H9 (cell line): ENCODE measurements around the gene HOXC11. TPM values are rescaled to one million over a fixed set of nuclear protein-coding genes. Genes with fewer than 3 reads are reported as not detected.

ENCODE experiments used
- DNase-seq: peaks from one replicate; pipeline ENCODE4 v3.0.0-alpha.2; 2017
- H2AFZ ChIP-seq: one replicate; pipeline ENCODE4 v1.6.1; 2013; ENCODE audit warnings: mild to moderate bottlenecking, low read length, control low read depth, moderate library complexity
- H2AK5ac ChIP-seq: 2 replicates; pipeline ENCODE4 v1.6.1; 2013; ENCODE audit warnings: low read length, control low read depth, mixed read lengths; ENCODE audit not compliant: insufficient read length
- H2BK120ac ChIP-seq: one replicate; pipeline ENCODE4 v1.6.1; 2013; ENCODE audit warnings: low read depth, mild to moderate bottlenecking, low read length, control low read depth, inconsistent platforms; ENCODE audit not compliant: poor library complexity, severe bottlenecking
- H2BK12ac ChIP-seq: 2 replicates; pipeline ENCODE4 v1.6.1; 2013; ENCODE audit warnings: low read length, control low read depth, mixed read lengths, low read depth; ENCODE audit not compliant: insufficient read length
- H2BK15ac ChIP-seq: 2 replicates; pipeline ENCODE4 v1.6.1; 2013; ENCODE audit warnings: low read depth, low read length, control low read depth
- H2BK20ac ChIP-seq: one replicate; pipeline ENCODE4 v1.6.1; 2013; ENCODE audit warnings: low read depth, mild to moderate bottlenecking, low read length, control low read depth, inconsistent platforms; ENCODE audit not compliant: poor library complexity, severe bottlenecking
- H2BK5ac ChIP-seq: 2 replicates; pipeline ENCODE4 v1.6.1; 2013; ENCODE audit warnings: low read length, control low read depth, mixed read lengths; ENCODE audit not compliant: insufficient read length
- H3K14ac ChIP-seq: 2 replicates; pipeline ENCODE4 v1.6.1; 2013; ENCODE audit warnings: low read length, control low read depth; ENCODE audit not compliant: insufficient read depth
- H3K18ac ChIP-seq: 2 replicates; pipeline ENCODE4 v1.6.1; 2013; ENCODE audit warnings: low read depth, mild to moderate bottlenecking, mixed read lengths, low read length, control low read depth; ENCODE audit not compliant: insufficient read length
- H3K23ac ChIP-seq: 2 replicates; pipeline ENCODE4 v1.6.1; 2013; ENCODE audit warnings: low read length, control low read depth, mixed read lengths, low read depth; ENCODE audit not compliant: insufficient read length
- H3K23me2 ChIP-seq: 2 replicates; pipeline ENCODE4 v1.6.1; 2013; ENCODE audit warnings: low read depth, mild to moderate bottlenecking, mixed read lengths, low read length, control low read depth; ENCODE audit not compliant: insufficient read length, poor library complexity, severe bottlenecking
- H3K27ac ChIP-seq: 2 replicates; pipeline ENCODE4 v1.5.1; 2013; ENCODE audit warnings: low read length, control low read depth, mixed read lengths, low read depth; ENCODE audit not compliant: insufficient read length
- H3K27me3 ChIP-seq: 2 replicates; pipeline ENCODE4 v1.6.1; 2013; ENCODE audit warnings: low read length, control low read depth, inconsistent platforms; ENCODE audit not compliant: insufficient read depth
- H3K4ac ChIP-seq: 2 replicates; pipeline ENCODE4 v1.6.1; 2013; ENCODE audit warnings: low read depth, mild to moderate bottlenecking, control low read depth, inconsistent platforms, low read length, moderate library complexity
- H3K4me1 ChIP-seq: 2 replicates; pipeline ENCODE4 v1.6.1; 2013; ENCODE audit warnings: low read length, control low read depth, inconsistent platforms; ENCODE audit not compliant: insufficient read depth
- H3K4me2 ChIP-seq: 2 replicates; pipeline ENCODE4 v1.6.1; 2013; ENCODE audit warnings: low read length, control low read depth, mixed read lengths; ENCODE audit not compliant: insufficient read length, insufficient read depth
- H3K56ac ChIP-seq: 2 replicates; pipeline ENCODE4 v1.6.1; 2013; ENCODE audit warnings: low read depth, mild to moderate bottlenecking, mixed read lengths, low read length, control low read depth; ENCODE audit not compliant: insufficient read length
- H3K79me1 ChIP-seq: 2 replicates; pipeline ENCODE4 v1.6.1; 2013; ENCODE audit warnings: low read depth, mild to moderate bottlenecking, moderate library complexity, low read length, control low read depth, inconsistent platforms; ENCODE audit not compliant: insufficient read depth, poor library complexity, severe bottlenecking
- H3K79me2 ChIP-seq: 2 replicates; pipeline ENCODE4 v1.6.1; 2013; ENCODE audit warnings: low read length, control low read depth, inconsistent platforms; ENCODE audit not compliant: insufficient read depth
- H3K9ac ChIP-seq: 2 replicates; pipeline ENCODE4 v1.6.1; 2013; ENCODE audit warnings: low read length, control low read depth, mixed read lengths; ENCODE audit not compliant: insufficient read length; ENCODE audit errors: extremely low read depth
- H3K9me3 ChIP-seq: one replicate; pipeline ENCODE4 v1.6.1; 2013; ENCODE audit warnings: low read depth, low read length, inconsistent platforms; ENCODE audit not compliant: control insufficient read depth
- H3T11ph ChIP-seq: one replicate; pipeline ENCODE4 v1.6.1; 2013; ENCODE audit warnings: mild to moderate bottlenecking, low read length, control low read depth, inconsistent platforms
- H4K20me1 ChIP-seq: one replicate; pipeline ENCODE4 v1.6.1; 2013; ENCODE audit not compliant: control insufficient read depth, insufficient read length, insufficient read depth
- H4K5ac ChIP-seq: 2 replicates; pipeline ENCODE4 v1.6.1; 2013; ENCODE audit warnings: low read depth, mild to moderate bottlenecking, mixed read lengths, low read length, control low read depth; ENCODE audit not compliant: insufficient read length
- H4K8ac ChIP-seq: replicated peaks from 2 replicates; pipeline ENCODE4 v1.6.1; 2013; ENCODE audit warnings: low read length, control low read depth, mixed read lengths, low read depth; ENCODE audit not compliant: insufficient read length
- H4K91ac ChIP-seq: 2 replicates; pipeline ENCODE4 v1.6.1; 2013; ENCODE audit warnings: low read depth, mild to moderate bottlenecking, moderate library complexity, mixed read lengths, low read length, control low read depth; ENCODE audit not compliant: insufficient read length
- H3K27ac Mint-ChIP-seq, 3 experiments: 2 replicates in 2 of 3; 3 replicates in 1 of 3; pipeline ENCODE4 v1.8.0; 2020 to 2021; ENCODE audit warnings: mixed read lengths in 3 of 3, mild to moderate bottlenecking in 1 of 3, moderate library complexity in 1 of 3
- H3K27me3 Mint-ChIP-seq: 2 replicates; pipeline ENCODE4 v1.8.0; 2021; ENCODE audit warnings: low read depth, mild to moderate bottlenecking, moderate library complexity, mixed read lengths
- H3K36me3 Mint-ChIP-seq, 3 experiments: 2 replicates in 2 of 3; 3 replicates in 1 of 3; pipeline ENCODE4 v1.8.0; 2020 to 2021; ENCODE audit warnings: low read depth in 3 of 3, mixed read lengths in 3 of 3; ENCODE audit not compliant: insufficient read depth in 1 of 3
- H3K4me1 Mint-ChIP-seq, 2 experiments: 2 replicates each; pipeline ENCODE4 v1.8.0; 2020; ENCODE audit warnings: mixed read lengths in 2 of 2
- H3K4me3 Mint-ChIP-seq, 2 experiments: 2 replicates in 1 of 2; 3 replicates in 1 of 2; pipeline ENCODE4 v1.8.0; 2020 to 2021; ENCODE audit warnings: mild to moderate bottlenecking in 2 of 2, mixed read lengths in 2 of 2, moderate library complexity in 1 of 2
- H3K9me3 Mint-ChIP-seq, 2 experiments: 2 replicates in 1 of 2; 3 replicates in 1 of 2; pipeline ENCODE4 v1.8.0; 2020; ENCODE audit warnings: mild to moderate bottlenecking in 2 of 2, mixed read lengths in 2 of 2, moderate library complexity in 1 of 2
- CTCF ChIP-seq: fragments of 200-600 bp; sonication (generic); conservative IDR thresholded peaks from 3 replicates; pipeline ENCODE4 v1.8.0; 2021; ENCODE audit warnings: antibody characterized with exemption, mild to moderate bottlenecking
- WGBS: extraction: QIAGEN DNeasy Blood & Tissue Kit; methylation state at CpG from one replicate; pipeline ENCODE4 v1.1.7; 2013; ENCODE audit warnings: missing lambda C conversion rate, low lambda C conversion rate, mixed read lengths; ENCODE audit not compliant: insufficient read length; ENCODE audit errors: extremely low coverage; 5-methylcytosine and 5-hydroxymethylcytosine counted together
- total RNA-seq: library from RNA; stranded (reverse); gene quantifications from 2 replicates; pipeline ENCODE4 v1.2.1, GENCODE V29; 2021

The HOXC11 gene
- total RNA-seq, 1 experiment from 2014 or later, result not detected

- Histone ChIP-seq H3K9me3 (no peaks in the 10 kb centered on the region), H3K9ac (no peak overlapping the region), H3K4ac (no peak overlapping the region), H2BK120ac (no peak overlapping the region), H3K79me1 (no peaks in the 10 kb centered on the region), H4K20me1 (no peaks in the 10 kb centered on the region), H3K23ac (no peak overlapping the region), H4K5ac (no peak overlapping the region), H3K4me2 (no peak overlapping the region), H3K27ac (no peak overlapping the region), H2BK15ac (no peak overlapping the region), H2BK5ac (no peak overlapping the region), H3K27me3 (peaks cover 94% of the 10 kb centered on the region), H4K91ac (no peak overlapping the region), H3K14ac (no peak overlapping the region), H2BK12ac (no peak overlapping the region), H3K79me2 (no peaks in the 10 kb centered on the region), H2AK5ac (no peak overlapping the region), H4K8ac (no peak overlapping the region), H2BK20ac (no peak overlapping the region), H3K4me1 (no peaks in the 10 kb centered on the region), H3K18ac (no peak overlapping the region), H3T11ph (no peak overlapping the region), H2AFZ (no peak overlapping the region), H3K23me2 (no peaks in the 10 kb centered on the region), H3K56ac (no peak overlapping the region)
- DNase-seq, result no peak
- peaks cover 4 to 30% of the 10 kb centered on the region in 2 experiments; a peak in 3 of 4 replicates for H3K4me1 Mint-ChIP-seq
- H3K27ac Mint-ChIP-seq, result no peak overlapping the region
- no CpG with 5 or more reads among the region's 14 CpGs for WGBS
- TF ChIP-seq CTCF, result no peak
- no peak overlapping the region; a peak in 1 of 5 replicates for H3K4me3 Mint-ChIP-seq
- peaks cover 100% of the 10 kb centered on the region for H3K27me3 Mint-ChIP-seq
- H3K36me3 Mint-ChIP-seq, result no peaks in the 10 kb centered on the region
- peaks cover 0 to 2% of the 10 kb centered on the region in 2 experiments; a peak in 1 of 5 replicates for H3K9me3 Mint-ChIP-seq
Measured at GRCh38 chr12:54011665-54012532, 39.0 kb downstream of the HOXC11 start.
